ENCODE results near the gene DNA2. TPM values are rescaled to one million over a fixed set of nuclear protein-coding genes. Genes with fewer than 3 reads are reported as not detected.

DNA2 gene
- total RNA-seq, 1 donor from 2014 or later: 9.9 TPM

GRCh38 chr10:68492118-68492517 is 20.3 kb upstream of the DNA2 start:
- Mint-ChIP-seq H3K36me3 (ENCODE audit: unreplicated experiment) (no peaks in the 10 kb centered on the region), H3K4me3 (ENCODE audit: unreplicated experiment) (no peak overlapping the region), H3K4me1 (ENCODE audit: low read depth, unreplicated experiment) (no peaks in the 10 kb centered on the region), H3K27me3 (ENCODE audit: unreplicated experiment) (peaks cover 2% of the 10 kb centered on the region), H3K9me3 (ENCODE audit: unreplicated experiment) (no peaks in the 10 kb centered on the region), H3K27ac (ENCODE audit: unreplicated experiment) (no peak overlapping the region)
- DNase-seq: no peak
- TF ChIP-seq, protein P1, sequence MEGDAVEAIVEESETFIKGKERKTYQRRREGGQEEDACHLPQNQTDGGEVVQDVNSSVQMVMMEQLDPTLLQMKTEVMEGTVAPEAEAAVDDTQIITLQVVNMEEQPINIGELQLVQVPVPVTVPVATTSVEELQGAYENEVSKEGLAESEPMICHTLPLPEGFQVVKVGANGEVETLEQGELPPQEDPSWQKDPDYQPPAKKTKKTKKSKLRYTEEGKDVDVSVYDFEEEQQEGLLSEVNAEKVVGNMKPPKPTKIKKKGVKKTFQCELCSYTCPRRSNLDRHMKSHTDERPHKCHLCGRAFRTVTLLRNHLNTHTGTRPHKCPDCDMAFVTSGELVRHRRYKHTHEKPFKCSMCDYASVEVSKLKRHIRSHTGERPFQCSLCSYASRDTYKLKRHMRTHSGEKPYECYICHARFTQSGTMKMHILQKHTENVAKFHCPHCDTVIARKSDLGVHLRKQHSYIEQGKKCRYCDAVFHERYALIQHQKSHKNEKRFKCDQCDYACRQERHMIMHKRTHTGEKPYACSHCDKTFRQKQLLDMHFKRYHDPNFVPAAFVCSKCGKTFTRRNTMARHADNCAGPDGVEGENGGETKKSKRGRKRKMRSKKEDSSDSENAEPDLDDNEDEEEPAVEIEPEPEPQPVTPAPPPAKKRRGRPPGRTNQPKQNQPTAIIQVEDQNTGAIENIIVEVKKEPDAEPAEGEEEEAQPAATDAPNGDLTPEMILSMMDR (IDR thresholded peaks at IDR 0.05; ENCODE audit: partially characterized antibody, unreplicated experiment): no peak

DNA sequence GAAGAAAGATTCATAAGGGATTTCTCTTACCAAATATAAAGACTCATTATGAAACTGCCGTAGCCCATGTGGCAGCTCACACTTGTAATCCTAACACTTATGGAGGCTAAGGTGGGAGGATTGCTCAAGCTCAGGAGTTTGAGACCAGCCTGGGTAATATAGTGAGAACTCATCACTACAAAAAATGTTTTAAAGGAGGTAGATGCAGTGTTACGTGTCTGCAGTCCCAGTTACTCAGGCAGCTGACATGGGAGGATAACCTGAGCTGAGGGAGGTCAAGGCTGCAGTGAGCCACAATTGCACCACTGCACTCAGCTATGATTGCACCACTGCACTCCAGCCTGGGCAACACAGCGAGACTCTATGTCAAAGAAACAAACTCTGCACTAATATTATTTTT is 18.1 kb upstream of the DNA2 start:
- Mint-ChIP-seq H3K4me3 (ENCODE audit: unreplicated experiment) (no peak overlapping the region), H3K27ac (ENCODE audit: unreplicated experiment) (no peak overlapping the region), H3K27me3 (ENCODE audit: unreplicated experiment) (peaks cover 2% of the 10 kb centered on the region), H3K36me3 (ENCODE audit: unreplicated experiment) (no peaks in the 10 kb centered on the region), H3K9me3 (ENCODE audit: unreplicated experiment) (no peaks in the 10 kb centered on the region), H3K4me1 (ENCODE audit: low read depth, unreplicated experiment) (no peaks in the 10 kb centered on the region)
- no peak for DNase-seq
- TF ChIP-seq, protein P1 (IDR thresholded peaks at IDR 0.05; ENCODE audit: partially characterized antibody, unreplicated experiment): no peak

- Mint-ChIP-seq H3K4me3 (ENCODE audit: unreplicated experiment) (no peak overlapping the region), H3K36me3 (ENCODE audit: unreplicated experiment) (no peaks in the 10 kb centered on the region), H3K4me1 (ENCODE audit: low read depth, unreplicated experiment) (peaks cover 7% of the 10 kb centered on the region), H3K27me3 (ENCODE audit: unreplicated experiment) (peaks cover 7% of the 10 kb centered on the region), H3K9me3 (ENCODE audit: unreplicated experiment) (peaks cover 2% of the 10 kb centered on the region), H3K27ac (ENCODE audit: unreplicated experiment) (no peak overlapping the region)
- DNase-seq: no peak
- TF ChIP-seq, protein P1 (IDR thresholded peaks at IDR 0.05; ENCODE audit: partially characterized antibody, unreplicated experiment): no peak
Observed at GRCh38 chr10:68474021-68474420, 2.2 kb upstream of the DNA2 start.

GRCh38 chr10:68471063-68471585 is 649 bp downstream of the DNA2 start:
- H3K4me1 Mint-ChIP-seq (ENCODE audit: low read depth, unreplicated experiment): peaks cover 7% of the 10 kb centered on the region
- H3K27me3 Mint-ChIP-seq (ENCODE audit: unreplicated experiment): peaks cover 7% of the 10 kb centered on the region
- H3K4me3 Mint-ChIP-seq (ENCODE audit: unreplicated experiment): peak overlapping the region; percentile 98
- no peaks in the 10 kb centered on the region for H3K36me3 Mint-ChIP-seq (ENCODE audit: unreplicated experiment)
- TF ChIP-seq, protein P1 (IDR thresholded peaks at IDR 0.05; ENCODE audit: partially characterized antibody, unreplicated experiment): no peak
- H3K9me3 Mint-ChIP-seq (ENCODE audit: unreplicated experiment): peaks cover 2% of the 10 kb centered on the region
- DNase-seq: no peak
- no peak overlapping the region for H3K27ac Mint-ChIP-seq (ENCODE audit: unreplicated experiment)

GRCh38 chr10:68470300-68470699 is 1.5 kb downstream of the DNA2 start:
- Mint-ChIP-seq H3K36me3 (ENCODE audit: unreplicated experiment) (no peaks in the 10 kb centered on the region), H3K27ac (ENCODE audit: unreplicated experiment) (no peak overlapping the region), H3K9me3 (ENCODE audit: unreplicated experiment) (peaks cover 2% of the 10 kb centered on the region), H3K4me1 (ENCODE audit: low read depth, unreplicated experiment) (peaks cover 7% of the 10 kb centered on the region), H3K4me3 (ENCODE audit: unreplicated experiment) (peak overlapping the region; percentile 98), H3K27me3 (ENCODE audit: unreplicated experiment) (peaks cover 7% of the 10 kb centered on the region)
- TF ChIP-seq, protein P1 (IDR thresholded peaks at IDR 0.05; ENCODE audit: partially characterized antibody, unreplicated experiment): no peak
- DNase-seq: no peak

Measured in glutamatergic neuron (in vitro differentiated cells).